Mesenchymal stem cell (in vitro differentiated cells and primary cell): ENCODE measurements around the gene SLTM.

Experiments used
- DNase-seq: peaks from one replicate; pipeline ENCODE4 v3.0.0-alpha.2; 2013
- H2AFZ ChIP-seq: one replicate; pipeline ENCODE4 v1.6.1; 2013; ENCODE audit warnings: low read depth, mild to moderate bottlenecking, control low read depth, inconsistent platforms, low read length, moderate library complexity
- H2AK5ac ChIP-seq: 2 replicates; pipeline ENCODE4 v1.6.1; 2013; ENCODE audit warnings: low read length, moderate library complexity, mild to moderate bottlenecking, inconsistent platforms; ENCODE audit not compliant: severe bottlenecking
- H2BK120ac ChIP-seq: one replicate; pipeline ENCODE4 v1.6.1; 2013; ENCODE audit warnings: low read depth, mild to moderate bottlenecking, inconsistent platforms, low read length, moderate library complexity
- H2BK12ac ChIP-seq, 2 experiments: one replicate each; pipeline ENCODE4 v1.6.1; 2013; ENCODE audit warnings: inconsistent platforms in 2 of 2, low read length in 2 of 2, mild to moderate bottlenecking in 2 of 2, moderate library complexity in 2 of 2, control low read depth in 1 of 2
- H2BK15ac ChIP-seq: one replicate; pipeline ENCODE4 v1.6.1; 2013; ENCODE audit warnings: mild to moderate bottlenecking, low read depth, inconsistent platforms; ENCODE audit not compliant: poor library complexity, severe bottlenecking
- H2BK5ac ChIP-seq: 2 replicates; pipeline ENCODE4 v1.6.1; 2013; ENCODE audit warnings: low read depth, mild to moderate bottlenecking, low read length, control low read depth, inconsistent platforms; ENCODE audit not compliant: poor library complexity, severe bottlenecking
- H3K14ac ChIP-seq, 2 experiments: one replicate each; pipeline ENCODE4 v1.6.1; 2013; ENCODE audit warnings: inconsistent platforms in 2 of 2, low read length in 2 of 2, control low read depth in 1 of 2, mild to moderate bottlenecking in 1 of 2, moderate library complexity in 1 of 2
- H3K18ac ChIP-seq, 2 experiments: one replicate each; pipeline ENCODE4 v1.6.1; 2013; ENCODE audit warnings: inconsistent platforms in 2 of 2, low read length in 2 of 2, control low read depth in 1 of 2, low read depth in 1 of 2, mild to moderate bottlenecking in 1 of 2
- H3K23ac ChIP-seq, 2 experiments: one replicate each; pipeline ENCODE4 v1.6.1; 2013; ENCODE audit warnings: inconsistent platforms in 2 of 2, low read length in 2 of 2, mild to moderate bottlenecking in 2 of 2, moderate library complexity in 2 of 2, control low read depth in 1 of 2
- H3K27ac ChIP-seq: 2 replicates; pipeline ENCODE4 v1.5.1; 2013; ENCODE audit warnings: mild to moderate bottlenecking, moderate library complexity, low read length, control low read depth, inconsistent platforms; ENCODE audit not compliant: poor library complexity, severe bottlenecking
- H3K27me3 ChIP-seq, 2 experiments: 2 replicates each; pipeline versions ENCODE4 v1.6.1 to v1.7.0; 2013; ENCODE audit warnings: low read length in 2 of 2, mild to moderate bottlenecking in 2 of 2, moderate library complexity in 2 of 2, control low read depth in 1 of 2, inconsistent platforms in 1 of 2; ENCODE audit not compliant: control insufficient read depth in 1 of 2, insufficient read depth in 1 of 2
- H3K36me3 ChIP-seq, 2 experiments: 2 replicates each; pipeline versions ENCODE4 v1.6.1 to v1.7.0; 2013; ENCODE audit warnings: low read length in 2 of 2, control low read depth in 1 of 2, inconsistent platforms in 1 of 2, low read depth in 1 of 2, mild to moderate bottlenecking in 1 of 2; ENCODE audit not compliant: insufficient read depth in 2 of 2, control insufficient read depth in 1 of 2
- H3K4ac ChIP-seq, 2 experiments: one replicate each; pipeline ENCODE4 v1.6.1; 2013; ENCODE audit warnings: inconsistent platforms in 2 of 2, low read length in 2 of 2, mild to moderate bottlenecking in 2 of 2, moderate library complexity in 2 of 2, control low read depth in 1 of 2, low read depth in 1 of 2
- H3K4me1 ChIP-seq: 2 replicates; pipeline ENCODE4 v1.6.1; 2013; ENCODE audit warnings: low read depth, low read length, control low read depth; ENCODE audit not compliant: control insufficient read depth, insufficient read depth
- H3K4me2 ChIP-seq: 2 replicates; pipeline ENCODE4 v1.6.1; 2013; ENCODE audit warnings: low read length, mild to moderate bottlenecking, inconsistent platforms; ENCODE audit not compliant: poor library complexity, severe bottlenecking
- H3K4me3 ChIP-seq, 2 experiments: 2 replicates each; pipeline versions ENCODE4 v1.5.1 to v1.7.0; 2013; ENCODE audit warnings: low read length in 2 of 2, mild to moderate bottlenecking in 2 of 2, control low read depth in 1 of 2, low read depth in 1 of 2; ENCODE audit not compliant: insufficient read depth in 1 of 2
- H3K79me1 ChIP-seq: replicated peaks from 2 replicates; pipeline ENCODE4 v1.6.1; 2013; ENCODE audit warnings: mild to moderate bottlenecking, control low read depth, low read length, inconsistent platforms; ENCODE audit not compliant: poor library complexity, severe bottlenecking
- H3K9ac ChIP-seq: 2 replicates; pipeline ENCODE4 v1.7.0; 2013; ENCODE audit warnings: mild to moderate bottlenecking, low read length, moderate library complexity
- H3K9me3 ChIP-seq: 2 replicates; pipeline ENCODE4 v1.7.0; 2013; ENCODE audit warnings: mild to moderate bottlenecking, low read length; ENCODE audit not compliant: control insufficient read depth
- H4K8ac ChIP-seq: one replicate; pipeline ENCODE4 v1.6.1; 2013; ENCODE audit warnings: inconsistent platforms, mild to moderate bottlenecking, low read length, moderate library complexity
- H4K91ac ChIP-seq: one replicate; pipeline ENCODE4 v1.6.1; 2013; ENCODE audit warnings: mild to moderate bottlenecking, low read length, inconsistent platforms
- WGBS: methylation state at CpG from one replicate; pipeline ENCODE4 v1.1.7; 2013; ENCODE audit warnings: mixed read lengths; 5-methylcytosine and 5-hydroxymethylcytosine counted together

SLTM gene

DNA sequence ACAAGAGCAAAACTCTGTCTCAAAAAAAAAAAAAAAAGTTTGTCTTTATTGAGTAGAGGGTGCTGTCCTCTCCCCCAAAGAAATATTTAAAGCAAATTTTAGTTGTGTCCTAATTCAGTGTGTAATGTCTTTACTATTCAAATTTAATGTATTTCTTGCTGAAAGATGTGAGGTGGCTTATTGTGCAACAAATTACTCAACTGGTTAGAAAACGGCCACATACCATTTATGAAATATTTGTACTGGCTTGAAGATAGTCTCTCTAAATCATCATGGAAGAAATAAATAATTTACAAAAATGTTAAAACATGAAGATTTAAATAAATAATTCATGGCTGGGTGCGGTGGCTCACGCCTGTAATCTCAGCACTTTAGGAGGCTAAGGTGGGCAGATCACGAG is 63.0 kb downstream of the SLTM start:
- Histone ChIP-seq H3K36me3 (peaks cover 0 to 3% of the 10 kb centered on the region in 2 experiments), H3K9ac (no peak overlapping the region), H3K27ac (no peak overlapping the region), H3K4me2 (no peak overlapping the region), H2AK5ac (no peak overlapping the region), H4K8ac (no peak overlapping the region), H2BK5ac (no peak overlapping the region), H3K14ac (no peak overlapping the region), H3K18ac (no peak overlapping the region), H3K27me3 (no peaks in the 10 kb centered on the region), H2BK120ac (no peak overlapping the region), H3K4me1 (no peaks in the 10 kb centered on the region), H3K9me3 (no peaks in the 10 kb centered on the region), H3K79me1 (peaks cover 2% of the 10 kb centered on the region), H3K4me3 (no peak overlapping the region), H3K4ac (no peak overlapping the region), H4K91ac (no peak overlapping the region), H2BK15ac (no peak overlapping the region), H2AFZ (no peak overlapping the region), H2BK12ac (no peak overlapping the region), H3K23ac (no peak overlapping the region)
- DNase-seq = no peak
- WGBS = 92% methylated on average over 3 of the region's 4 CpGs

DNA sequence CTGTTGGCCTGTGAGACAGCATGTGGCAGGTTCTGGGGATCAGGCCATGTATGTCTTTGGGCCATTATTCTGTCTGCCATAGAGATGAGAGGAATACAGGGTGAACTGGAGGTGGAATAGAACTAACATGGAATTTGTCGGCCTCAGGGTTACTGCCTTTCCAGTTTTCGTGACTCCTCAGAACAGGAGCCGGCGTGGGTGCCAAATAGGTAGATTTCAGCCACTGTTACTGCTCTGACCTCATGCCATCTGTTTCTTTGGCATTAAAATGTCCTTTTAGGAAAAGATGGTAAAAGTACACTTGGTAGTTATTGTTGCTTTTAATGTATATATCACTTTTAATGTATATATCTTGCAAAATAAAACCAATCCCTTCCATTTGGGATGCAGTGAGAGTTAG is 65.6 kb downstream of the SLTM start:
- DNase-seq = no peak
- Histone ChIP-seq H4K91ac (no peak overlapping the region), H2BK5ac (no peak overlapping the region), H3K27ac (no peak overlapping the region), H3K18ac (no peak overlapping the region), H4K8ac (no peak overlapping the region), H2AK5ac (no peak overlapping the region), H2BK15ac (no peak overlapping the region), H3K14ac (no peak overlapping the region), H3K4me3 (no peak overlapping the region), H3K27me3 (no peaks in the 10 kb centered on the region), H2AFZ (no peak overlapping the region), H2BK12ac (no peak overlapping the region), H3K9ac (no peak overlapping the region), H3K4me2 (no peak overlapping the region), H3K23ac (no peak overlapping the region), H3K4ac (no peak overlapping the region), H2BK120ac (no peak overlapping the region), H3K9me3 (no peaks in the 10 kb centered on the region), H3K79me1 (no peaks in the 10 kb centered on the region), H3K36me3 (no peaks in the 10 kb centered on the region), H3K4me1 (no peaks in the 10 kb centered on the region)
- 99% methylated on average over 4 of the region's 4 CpGs for WGBS

GRCh38 chr15:58865425-58865880 is 68.0 kb downstream of the SLTM start:
- no peak overlapping the region for H2BK120ac ChIP-seq
- H2AFZ ChIP-seq = no peak overlapping the region
- no peak overlapping the region for H2BK15ac ChIP-seq
- WGBS = 91% methylated on average over 14 of the region's 15 CpGs
- H3K9ac ChIP-seq = peak overlapping the region; percentile 88
- no peaks in the 10 kb centered on the region for H3K9me3 ChIP-seq
- H3K23ac ChIP-seq = no peak overlapping the region
- no peak overlapping the region for H3K14ac ChIP-seq
- no peaks in the 10 kb centered on the region for H3K27me3 ChIP-seq
- peak overlapping the region in 1 of 2 experiments; percentile 69 for H3K4me3 ChIP-seq
- no peak overlapping the region for H4K91ac ChIP-seq
- no peak overlapping the region for H3K4ac ChIP-seq
- no peaks in the 10 kb centered on the region for H3K79me1 ChIP-seq
- H2BK12ac ChIP-seq = no peak overlapping the region
- H2AK5ac ChIP-seq = no peak overlapping the region
- H3K36me3 ChIP-seq = no peaks in the 10 kb centered on the region
- H4K8ac ChIP-seq = peak overlapping the region; percentile 48
- no peak overlapping the region for H2BK5ac ChIP-seq
- DNase-seq = no peak
- peak overlapping the region in 1 of 2 experiments; percentile 61 for H3K18ac ChIP-seq
- no peaks in the 10 kb centered on the region for H3K4me1 ChIP-seq
- H3K4me2 ChIP-seq = no peak overlapping the region
- H3K27ac ChIP-seq = no peak overlapping the region

DNA sequence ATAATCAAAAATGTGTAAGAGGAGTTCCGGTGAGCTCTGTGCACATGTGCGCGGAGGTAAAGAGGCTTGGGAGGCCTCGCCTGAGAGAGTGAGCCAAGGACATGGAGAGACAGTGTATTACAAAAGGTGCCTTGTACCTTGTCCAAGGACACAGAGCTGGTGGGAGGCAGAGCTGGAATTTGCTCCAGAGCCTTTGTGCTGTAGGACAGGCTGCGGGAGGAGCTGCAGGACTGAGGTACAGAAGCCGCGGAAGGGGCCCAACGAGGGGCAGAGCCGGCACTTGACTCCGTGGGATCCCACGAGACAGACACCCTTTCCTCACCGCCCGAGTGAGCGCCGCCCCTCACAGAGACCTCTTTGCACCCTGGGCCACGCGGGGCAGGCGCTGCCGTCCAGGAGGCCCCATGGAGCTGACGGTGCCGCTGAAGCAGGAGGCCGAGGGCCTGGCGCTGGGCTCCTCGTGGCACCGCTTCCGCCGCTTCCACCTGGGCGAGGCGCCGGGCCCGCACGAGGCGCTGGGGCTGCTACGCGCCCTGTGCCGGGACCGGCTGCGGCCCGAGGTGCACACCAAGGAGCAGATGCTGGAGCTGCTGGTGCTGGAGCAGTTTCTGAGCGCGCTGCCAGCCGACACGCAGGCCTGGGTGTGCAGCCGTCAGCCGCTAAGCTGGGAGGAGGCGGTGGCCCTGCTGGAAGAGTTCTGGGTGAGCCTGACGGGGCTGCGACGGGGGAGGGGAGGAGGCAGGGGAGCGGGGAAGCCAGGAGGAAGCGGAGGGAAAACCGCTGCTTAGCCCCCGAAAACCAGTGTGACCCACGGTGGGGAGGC is 68.7 kb downstream of the SLTM start:
- no peak overlapping the region for H3K4ac ChIP-seq
- DNase-seq = no peak
- H3K27ac ChIP-seq = no peak overlapping the region
- no peaks in the 10 kb centered on the region for H3K27me3 ChIP-seq
- H2BK15ac ChIP-seq = no peak overlapping the region
- H3K4me3 ChIP-seq = peak overlapping the region in 1 of 2 experiments; percentile 69
- peak overlapping the region; percentile 88 for H3K9ac ChIP-seq
- peak overlapping the region; percentile 19 for H2AFZ ChIP-seq
- H4K91ac ChIP-seq = no peak overlapping the region
- no peaks in the 10 kb centered on the region for H3K4me1 ChIP-seq
- peak overlapping the region in 1 of 2 experiments; percentile 79 for H3K14ac ChIP-seq
- no peaks in the 10 kb centered on the region for H3K9me3 ChIP-seq
- no peak overlapping the region for H3K4me2 ChIP-seq
- H4K8ac ChIP-seq = peak overlapping the region; percentile 66
- no peak overlapping the region for H3K23ac ChIP-seq
- 46% methylated on average over 54 of the region's 54 CpGs for WGBS
- H3K36me3 ChIP-seq = no peaks in the 10 kb centered on the region
- H2BK5ac ChIP-seq = no peak overlapping the region
- peak overlapping the region in 1 of 2 experiments; percentile 18 for H2BK12ac ChIP-seq
- no peak overlapping the region for H3K18ac ChIP-seq
- H2AK5ac ChIP-seq = no peak overlapping the region
- no peaks in the 10 kb centered on the region for H3K79me1 ChIP-seq
- H2BK120ac ChIP-seq = no peak overlapping the region
